Stimulated activated CD4-positive, alpha-beta T cell treated with anti-CD3 and anti-CD28 coated beads, Interleukin-12 subunit alpha, Interleukin-12 subunit beta, amount 100 ng/mL, for 48 hours (primary cell): Measurements from ENCODE around the gene INPP4B.

Source experiments
- DNase-seq, 3 donors: peaks; one replicate each; pipeline ENCODE4 v3.0.0-alpha.2; 2020; ENCODE audit warnings: low read depth in 2 of 3, low spot score in 1 of 3

Gene INPP4B

GRCh38 chr4:142164767-142165500 lies 681.2 kb downstream of the INPP4B start:
- DNase-seq = no peak

- no peak for DNase-seq
Observed at GRCh38 chr4:142161086-142161485, 685.0 kb downstream of the INPP4B start.

GRCh38 chr4:142160509-142160908 lies 685.6 kb downstream of the INPP4B start:
- DNase-seq = no peak

GRCh38 chr4:142158980-142159379 lies 687.1 kb downstream of the INPP4B start:
- DNase-seq = no peak

- no peak for DNase-seq
Observed at GRCh38 chr4:142156256-142156655, 689.8 kb downstream of the INPP4B start.

- DNase-seq = no peak
Observed at GRCh38 chr4:142155347-142155746, 690.8 kb downstream of the INPP4B start.

- DNase-seq = no peak
Observed at GRCh38 chr4:142150483-142150882, 695.6 kb downstream of the INPP4B start.

GRCh38 chr4:142144813-142145212 lies 701.3 kb downstream of the INPP4B start:
- DNase-seq = no peak

- DNase-seq = no peak
Observed at GRCh38 chr4:142142366-142143054, 703.6 kb downstream of the INPP4B start.

GRCh38 chr4:142141224-142141623 lies 704.9 kb downstream of the INPP4B start:
- no peak for DNase-seq

- no peak for DNase-seq
Observed at GRCh38 chr4:142130666-142131065, 715.4 kb downstream of the INPP4B start.

- no peak for DNase-seq
Observed at GRCh38 chr4:142129931-142130330, 716.2 kb downstream of the INPP4B start.

GRCh38 chr4:142129473-142129872 lies 716.6 kb downstream of the INPP4B start:
- no peak for DNase-seq

GRCh38 chr4:142128529-142128928 lies 717.6 kb downstream of the INPP4B start:
- no peak for DNase-seq

- DNase-seq = peak; percentile 12 to 69 (median 23)
Observed at GRCh38 chr4:142126890-142127497, 719.1 kb downstream of the INPP4B start.

- no peak for DNase-seq
Observed at GRCh38 chr4:142124874-142125273, 721.2 kb downstream of the INPP4B start.

- DNase-seq = no peak
Observed at GRCh38 chr4:142121448-142122350, 724.4 kb downstream of the INPP4B start.

GRCh38 chr4:142120921-142121320 lies 725.2 kb downstream of the INPP4B start:
- no peak for DNase-seq

GRCh38 chr4:142112451-142112850 lies 733.6 kb downstream of the INPP4B start:
- no peak for DNase-seq

- no peak for DNase-seq
Observed at GRCh38 chr4:142110136-142110535, 736.0 kb downstream of the INPP4B start.

GRCh38 chr4:142104041-142104440 lies 742.1 kb downstream of the INPP4B start:
- DNase-seq = no peak
